ENCODE measurements around the gene BAK1. TPM values are rescaled to one million over a fixed set of nuclear protein-coding genes. Genes with fewer than 3 reads are reported as not detected.

Gene BAK1
- total RNA-seq, 1 experiment from 2014 or later: 40.0 TPM

- Histone ChIP-seq H4K20me1 (ENCODE audit: control insufficient read depth, insufficient read depth, insufficient read length) (no peaks in the 10 kb centered on the region), H4K8ac (replicated peaks; ENCODE audit: insufficient read length, low read depth, low read length) (no peak overlapping the region), H4K5ac (ENCODE audit: insufficient read length, low read depth, low read length) (no peak overlapping the region), H2BK12ac (ENCODE audit: insufficient read length, low read depth, low read length) (no peak overlapping the region), H3K14ac (ENCODE audit: insufficient read depth, low read length) (no peak overlapping the region), H3K27ac (ENCODE audit: insufficient read length, low read depth, low read length) (no peak overlapping the region), H3K4ac (ENCODE audit: low read depth, low read length) (no peak overlapping the region), H3K4me1 (ENCODE audit: insufficient read depth, low read length) (peaks cover 4% of the 10 kb centered on the region; the same call in 1 of the 2 replicates), H3K9ac (ENCODE audit: extremely low read depth, insufficient read length, low read length) (no peak overlapping the region), H3T11ph (ENCODE audit: low read length) (no peak overlapping the region), H3K23ac (ENCODE audit: insufficient read length, low read depth, low read length) (no peak overlapping the region), H2BK20ac (ENCODE audit: low read depth, low read length, poor library complexity, severe bottlenecking) (no peak overlapping the region), H3K79me1 (ENCODE audit: insufficient read depth, low read depth, low read length, poor library complexity, severe bottlenecking) (no peaks in the 10 kb centered on the region), H4K91ac (ENCODE audit: insufficient read length, low read depth, low read length) (no peak overlapping the region), H3K18ac (ENCODE audit: insufficient read length, low read depth, low read length) (no peak overlapping the region), H3K9me3 (ENCODE audit: control insufficient read depth, low read depth, low read length) (no peaks in the 10 kb centered on the region), H3K23me2 (ENCODE audit: insufficient read length, low read depth, low read length, poor library complexity, severe bottlenecking) (no peaks in the 10 kb centered on the region), H2BK15ac (ENCODE audit: low read depth, low read length) (no peak overlapping the region), H2AFZ (ENCODE audit: low read length) (no peak overlapping the region), H3K27me3 (ENCODE audit: insufficient read depth, low read length) (no peaks in the 10 kb centered on the region), H2BK5ac (ENCODE audit: insufficient read length, low read length) (no peak overlapping the region), H3K4me2 (ENCODE audit: insufficient read depth, insufficient read length, low read length) (no peak overlapping the region), H3K56ac (ENCODE audit: insufficient read length, low read depth, low read length) (no peak overlapping the region), H3K79me2 (ENCODE audit: insufficient read depth, low read length) (no peaks in the 10 kb centered on the region), H2BK120ac (ENCODE audit: low read depth, low read length, poor library complexity, severe bottlenecking) (no peak overlapping the region), H2AK5ac (ENCODE audit: insufficient read length, low read length) (no peak overlapping the region)
- peaks cover 21% of the 10 kb centered on the region for H3K27me3 Mint-ChIP-seq (ENCODE audit: low read depth)
- H3K4me3 Mint-ChIP-seq: no peak overlapping the region
- no peak for DNase-seq
- no peaks in the 10 kb centered on the region for H3K36me3 Mint-ChIP-seq (ENCODE audit: insufficient read depth in 1 of 3, low read depth in 3 of 3)
- H3K4me1 Mint-ChIP-seq: peaks cover 28 to 39% of the 10 kb centered on the region in 2 experiments
- H3K27ac Mint-ChIP-seq: no peak overlapping the region; a peak in 1 of 7 replicates
- no peak for TF ChIP-seq CTCF (conservative IDR thresholded peaks at IDR 0.05)
- H3K9me3 Mint-ChIP-seq: peaks cover 0 to 5% of the 10 kb centered on the region in 2 experiments; a peak in 1 of 5 replicates
- no CpG with 5 or more reads among the region's 8 CpGs for WGBS (ENCODE audit: extremely low coverage, insufficient read length, low lambda C conversion rate)
These were observed 33.2 kb upstream of the BAK1 start for GRCh38 chr6:33613146-33613794.
